HepG2 (cell line): ENCODE data around the gene LRIG1. TPM values are rescaled to one million over a fixed set of nuclear protein-coding genes. Genes with fewer than 3 reads are reported as not detected.

Source experiments
- HDAC6 ChIP-seq: fragments of 200-600 bp; sonication (generic); IDR thresholded peaks from 2 replicates; pipeline ENCODE4 v1.7.0; 2017; ENCODE audit warnings: mild to moderate bottlenecking, antibody characterized with exemption, low read length, low read depth
- KAT8 ChIP-seq: IDR thresholded peaks from 2 replicates; pipeline ENCODE4 v1.6.1; 2016; ENCODE audit warnings: missing genetic modification reagents, missing compliant biosample characterization
- MYNN ChIP-seq: sonication (generic); formaldehyde crosslinking; IDR thresholded peaks from 2 replicates; pipeline ENCODE4 v1.4.0; 2020; ENCODE audit warnings: mild to moderate bottlenecking, low read depth, missing genetic modification reagents
- PHF21A ChIP-seq: sonication (generic); formaldehyde crosslinking; IDR thresholded peaks from 2 replicates; pipeline ENCODE4 v1.5.0; 2020; ENCODE audit warnings: mild to moderate bottlenecking, missing genetic modification reagents
- REXO4 ChIP-seq: sonication (generic); formaldehyde crosslinking; IDR thresholded peaks from 2 replicates; pipeline ENCODE4 v1.8.0; 2022; ENCODE audit warnings: missing genetic modification reagents, mild to moderate bottlenecking, borderline replicate concordance
- STAT6 ChIP-seq: sonication (generic); formaldehyde crosslinking; IDR thresholded peaks from 2 replicates; pipeline ENCODE4 v1.4.0; 2020; ENCODE audit warnings: missing genetic modification reagents, mild to moderate bottlenecking, borderline replicate concordance
- ZBTB37 ChIP-seq: sonication (generic); formaldehyde crosslinking; IDR thresholded peaks from 2 replicates; pipeline ENCODE4 v1.4.0; 2020; ENCODE audit warnings: mild to moderate bottlenecking, missing genetic modification reagents
- ZHX2 ChIP-seq, 2 experiments: sonication (generic) in 1 of 2; formaldehyde crosslinking in 1 of 2; IDR thresholded peaks; 2 replicates each; pipeline versions ENCODE4 v1.6.1 to v1.9.0; 2014 to 2022; ENCODE audit warnings: antibody characterized with exemption in 1 of 2, borderline replicate concordance in 1 of 2, inconsistent platforms in 1 of 2, low read depth in 1 of 2, missing genetic modification reagents in 1 of 2
- ZNF292 ChIP-seq: sonication (generic); formaldehyde crosslinking; IDR thresholded peaks from 2 replicates; pipeline ENCODE4 v1.8.1; 2022; ENCODE audit warnings: mild to moderate bottlenecking, low read depth, missing genetic modification reagents, borderline replicate concordance
- ZNF580 ChIP-seq: IDR thresholded peaks from 2 replicates; pipeline ENCODE4 v1.6.1; 2016; ENCODE audit warnings: low read depth, borderline replicate concordance
- ZNF766 ChIP-seq: sonication (generic); formaldehyde crosslinking; IDR thresholded peaks from 2 replicates; pipeline ENCODE4 v1.5.0; 2020; ENCODE audit warnings: missing genetic modification reagents, borderline replicate concordance
- ZNF775 ChIP-seq: sonication (generic); formaldehyde crosslinking; IDR thresholded peaks from 2 replicates; pipeline ENCODE4 v1.4.0; 2020; ENCODE audit warnings: missing genetic modification reagents, mild to moderate bottlenecking, moderate library complexity, borderline replicate concordance
- ZNF780A ChIP-seq: sonication (generic); formaldehyde crosslinking; IDR thresholded peaks from 2 replicates; pipeline ENCODE4 v1.8.0; 2022; ENCODE audit warnings: mild to moderate bottlenecking, missing genetic modification reagents, moderate library complexity
- polyA plus RNA-seq, 8 experiments: library from polyadenylated mRNA; depleted of rRNA in 3 of 8; stranded (reverse) in 7 of 8; unstranded in 1 of 8; fragments of >200 nt; fragmentation: Illumina TruSeq in 4 of 8; extraction: Trizol in 4 of 8; gene quantifications; 2 replicates each; pipeline versions ENCODE4 v1.2.1 to v1.2.3, GENCODE V29; 2011 to 2016; ENCODE audit warnings: low read depth in 4 of 8, missing spikeins in 1 of 8, mixed read lengths in 1 of 8; ENCODE audit not compliant: insufficient read depth in 1 of 8
- total RNA-seq, 5 experiments: library from RNA; depleted of rRNA; stranded (reverse); fragments of >200 nt; fragmentation: Illumina TruSeq; extraction: Trizol; gene quantifications; 2 replicates each; pipeline ENCODE4 v1.2.3, GENCODE V29; 2016; ENCODE audit warnings: low read depth in 1 of 5
- TF ChIP-seq, protein P1 (sequence below): sonication (generic); formaldehyde crosslinking; IDR thresholded peaks from 2 replicates; pipeline ENCODE4 v1.4.0; 2020; ENCODE audit warnings: missing genetic modification reagents, low read depth, mild to moderate bottlenecking, borderline replicate concordance
- TF ChIP-seq, protein P2 (sequence below): IDR thresholded peaks from 2 replicates; pipeline ENCODE4 v1.6.1; 2016

The LRIG1 gene
- total and polyA plus RNA-seq, 2 of the 13 experiments (the other 11 are each of a cell fraction or from before 2014, with no cell fraction given): 17.8 to 24.8 TPM

GRCh38 chr3:66475386-66476020, 25.3 kb downstream of the LRIG1 start (continued):
- TF ChIP-seq MYNN (CRISPR knock-in tag) (0 out of 2 replicates have a peak, but pooled peaks have one; percentile 17), ZNF775 (no peak), ZBTB37 (CRISPR knock-in tag) (peak; percentile 68; the same call in 1 of the 2 replicates), REXO4 (CRISPR knock-in tag) (no peak), ZNF292 (CRISPR knock-in tag) (peak; percentile 71; the same call in 1 of the 2 replicates), HDAC6 (no peak), ZNF766 (CRISPR knock-in tag) (no peak), KAT8 (CRISPR knock-in tag) (peak; percentile 57; the same call in 1 of the 2 replicates), ZHX2 (IDR thresholded peaks at IDR 0.05; ENCODE audit: low read depth) (no peak), ZHX2 (CRISPR knock-in tag; IDR thresholded peaks at IDR 0.05; ENCODE audit: borderline replicate concordance) (no peak), ZNF580 (CRISPR knock-in tag) (peak; percentile 34; the same call in 1 of the 2 replicates), PHF21A (CRISPR knock-in tag) (peak; percentile 74; the same call in 1 of the 2 replicates), ZNF780A (CRISPR knock-in tag) (no peak), STAT6 (no peak; the same call in 1 of the 2 replicates)
- TF ChIP-seq, protein P1, sequence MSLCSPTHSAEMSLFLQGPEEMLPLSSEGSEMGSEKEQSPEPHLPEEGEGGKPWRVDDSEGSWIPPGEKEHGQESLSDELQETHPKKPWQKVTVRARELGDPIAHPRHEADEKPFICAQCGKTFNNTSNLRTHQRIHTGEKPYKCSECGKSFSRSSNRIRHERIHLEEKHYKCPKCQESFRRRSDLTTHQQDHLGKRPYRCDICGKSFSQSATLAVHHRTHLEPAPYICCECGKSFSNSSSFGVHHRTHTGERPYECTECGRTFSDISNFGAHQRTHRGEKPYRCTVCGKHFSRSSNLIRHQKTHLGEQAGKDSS (CRISPR knock-in tag): no peak; the same call in 1 of the 2 replicates
- TF ChIP-seq, protein P2, sequence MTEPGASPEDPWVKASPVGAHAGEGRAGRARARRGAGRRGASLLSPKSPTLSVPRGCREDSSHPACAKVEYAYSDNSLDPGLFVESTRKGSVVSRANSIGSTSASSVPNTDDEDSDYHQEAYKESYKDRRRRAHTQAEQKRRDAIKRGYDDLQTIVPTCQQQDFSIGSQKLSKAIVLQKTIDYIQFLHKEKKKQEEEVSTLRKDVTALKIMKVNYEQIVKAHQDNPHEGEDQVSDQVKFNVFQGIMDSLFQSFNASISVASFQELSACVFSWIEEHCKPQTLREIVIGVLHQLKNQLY (CRISPR knock-in tag): no peak
